HG03460 (cell line): ENCODE data around the gene ZNF407.

ENCODE experiments used
- ATAC-seq: cut with Tn5 transposase; IDR thresholded peaks from one replicate; pipeline ENCODE4 v1.9.1; 2021; ENCODE audit not compliant: unreplicated experiment

The ZNF407 gene

DNA sequence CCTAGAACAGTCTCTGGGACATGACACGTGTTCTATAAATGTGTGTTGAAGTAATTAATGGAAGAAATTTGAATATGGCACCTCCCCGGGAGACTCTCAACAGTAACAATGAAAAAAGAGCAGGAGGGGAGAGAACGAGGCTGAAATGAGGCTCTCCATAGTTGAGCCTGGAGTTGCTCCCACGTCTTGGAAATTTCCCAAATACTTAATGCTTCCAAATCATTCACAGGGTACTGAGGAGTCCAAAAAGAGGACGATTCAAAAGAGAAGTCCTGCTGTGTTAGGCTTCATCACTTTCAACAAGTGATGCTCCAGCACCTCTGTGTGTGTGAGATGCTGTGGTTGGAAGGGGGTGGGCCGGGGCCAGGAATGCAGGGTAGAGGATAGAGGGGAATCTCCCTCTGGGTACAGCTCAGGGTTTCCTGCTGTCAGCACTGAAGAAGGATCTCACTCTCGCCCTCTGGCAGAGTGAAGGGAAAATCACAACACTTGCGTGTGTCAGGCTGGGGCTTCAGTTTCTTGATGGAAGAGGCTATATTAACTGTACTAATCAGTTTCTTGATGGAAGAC lies 18.1 kb upstream of the ZNF407 start:
- no peak for ATAC-seq

- ATAC-seq: no peak
These were observed 15.0 kb upstream of the ZNF407 start for GRCh38 chr18:74582642-74583041.

DNA sequence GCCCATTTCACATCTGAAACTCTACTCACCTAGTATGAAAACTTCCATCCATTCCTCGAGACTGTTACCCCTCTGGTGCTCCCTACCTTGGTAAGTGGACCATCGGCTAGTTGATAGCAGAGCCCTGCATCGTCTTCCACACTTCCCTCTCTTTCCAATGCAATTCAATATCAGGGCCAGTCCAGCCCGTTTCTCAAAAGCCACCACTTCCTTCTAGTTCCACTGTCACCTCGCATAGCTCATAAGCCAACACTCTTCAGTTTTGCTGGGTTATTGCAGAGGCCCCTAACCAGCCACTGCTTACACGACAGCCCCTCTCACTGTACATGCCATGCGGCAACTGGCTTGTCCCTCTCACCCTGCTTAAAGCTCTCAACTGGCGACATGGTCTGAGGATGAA lies 10.2 kb upstream of the ZNF407 start:
- no peak for ATAC-seq

GRCh38 chr18:74589021-74589420 lies 8.6 kb upstream of the ZNF407 start:
- no peak for ATAC-seq

GRCh38 chr18:74589811-74590210 lies 7.9 kb upstream of the ZNF407 start:
- ATAC-seq: no peak

DNA sequence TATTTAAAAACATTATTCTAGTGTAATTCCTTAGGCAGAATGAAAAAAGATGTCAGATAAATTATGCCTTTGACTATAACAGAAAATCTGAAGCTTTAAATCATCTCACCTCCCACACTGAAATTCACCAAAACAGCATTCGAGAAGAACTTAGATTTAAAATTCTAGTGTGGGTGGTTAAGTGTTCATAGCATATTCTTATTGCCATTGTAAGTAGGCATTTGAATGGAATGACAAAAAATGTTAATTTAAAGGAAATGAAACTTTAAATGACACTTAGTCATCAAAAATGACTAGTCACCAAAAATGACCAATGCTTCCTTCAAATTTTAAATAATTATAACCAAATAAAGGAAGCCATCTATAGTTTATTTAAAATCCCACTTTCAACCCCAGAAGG lies 7.0 kb upstream of the ZNF407 start:
- no peak for ATAC-seq

DNA sequence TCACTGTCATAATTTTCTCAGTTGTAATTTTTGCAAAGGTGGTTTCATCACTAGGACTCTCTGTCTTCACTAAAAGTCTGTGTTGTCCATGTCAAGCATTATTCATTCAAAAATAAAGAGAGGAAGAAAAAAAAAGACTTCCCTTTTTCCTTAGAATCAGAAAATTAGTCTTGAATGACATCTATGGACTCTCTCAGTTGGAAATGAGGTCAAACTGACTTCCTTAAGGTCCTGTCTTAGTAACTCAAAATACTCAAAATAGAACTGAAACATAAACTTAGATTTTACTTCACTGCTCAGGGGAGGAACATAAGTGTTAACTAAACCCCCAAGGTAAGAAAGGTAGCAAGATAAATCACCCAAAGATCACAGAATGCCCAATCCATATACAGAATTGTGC lies 2.2 kb upstream of the ZNF407 start:
- ATAC-seq: no peak

- peak; percentile 35 for ATAC-seq
These were observed 522 bp upstream of the ZNF407 start for GRCh38 chr18:74597034-74597661.

- ATAC-seq: peak; percentile 56
These were observed 806 bp downstream of the ZNF407 start for GRCh38 chr18:74598350-74599001.

DNA sequence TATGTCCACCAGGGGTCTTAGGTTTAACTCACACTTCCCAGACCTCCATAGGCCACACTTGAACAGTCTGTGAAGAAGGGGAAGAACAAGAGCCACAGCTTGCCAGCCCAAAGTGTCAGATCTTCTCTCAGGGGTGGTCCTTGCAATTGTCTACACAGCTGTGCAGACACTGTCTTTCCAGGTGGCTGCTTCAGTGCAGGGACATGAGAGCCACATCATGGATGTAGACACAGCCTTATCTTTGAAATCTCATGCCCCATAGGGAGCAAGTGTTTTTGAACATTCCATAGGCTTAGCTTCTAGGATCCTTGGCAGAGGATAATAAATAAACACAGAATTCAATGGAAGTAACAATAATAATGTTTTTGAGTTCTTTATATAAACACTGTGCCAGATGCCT lies 6.7 kb downstream of the ZNF407 start:
- no peak for ATAC-seq

DNA sequence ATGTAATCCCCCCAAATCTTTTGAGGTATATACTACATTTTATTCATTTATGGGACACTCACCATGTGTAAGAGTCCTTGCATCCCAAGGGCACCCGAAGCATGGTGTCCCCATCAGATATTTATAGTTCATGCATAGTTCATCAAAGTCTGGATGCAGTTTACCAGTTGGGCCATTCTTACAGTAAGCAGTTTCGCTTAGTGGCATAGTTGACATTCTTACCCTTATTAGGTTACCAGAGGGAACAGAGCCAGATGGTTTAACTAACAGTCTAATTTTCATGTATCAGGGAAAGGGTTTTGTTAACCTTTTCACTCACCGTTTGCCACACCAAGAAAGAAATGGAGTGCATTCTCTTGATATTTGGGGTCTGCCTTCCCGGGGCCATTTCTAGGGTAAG lies 7.1 kb downstream of the ZNF407 start:
- no peak for ATAC-seq

GRCh38 chr18:74608681-74609080 lies 11.0 kb downstream of the ZNF407 start:
- no peak for ATAC-seq

- no peak for ATAC-seq
These were observed 11.9 kb downstream of the ZNF407 start for GRCh38 chr18:74609535-74609934.

- ATAC-seq: no peak
These were observed 12.5 kb downstream of the ZNF407 start for GRCh38 chr18:74610051-74610615.

DNA sequence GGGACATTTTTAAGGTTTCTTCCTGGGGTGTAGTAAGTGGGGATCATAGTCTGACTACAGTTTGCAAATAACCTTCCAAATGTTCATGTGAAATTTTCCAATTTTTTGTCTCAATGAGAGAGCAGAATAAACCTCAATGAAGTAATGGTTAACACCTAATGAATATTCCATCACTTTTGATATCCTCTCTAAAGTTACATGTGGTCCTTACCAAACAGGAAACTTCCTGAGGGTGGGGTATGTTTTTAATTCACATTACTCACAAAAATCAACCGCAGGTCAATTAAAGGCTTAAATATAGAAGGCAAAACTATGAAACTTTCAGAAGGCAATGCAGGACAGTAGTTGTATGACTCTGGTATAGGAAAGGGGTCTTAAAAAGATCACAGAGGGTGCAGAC lies 13.2 kb downstream of the ZNF407 start:
- no peak for ATAC-seq

DNA sequence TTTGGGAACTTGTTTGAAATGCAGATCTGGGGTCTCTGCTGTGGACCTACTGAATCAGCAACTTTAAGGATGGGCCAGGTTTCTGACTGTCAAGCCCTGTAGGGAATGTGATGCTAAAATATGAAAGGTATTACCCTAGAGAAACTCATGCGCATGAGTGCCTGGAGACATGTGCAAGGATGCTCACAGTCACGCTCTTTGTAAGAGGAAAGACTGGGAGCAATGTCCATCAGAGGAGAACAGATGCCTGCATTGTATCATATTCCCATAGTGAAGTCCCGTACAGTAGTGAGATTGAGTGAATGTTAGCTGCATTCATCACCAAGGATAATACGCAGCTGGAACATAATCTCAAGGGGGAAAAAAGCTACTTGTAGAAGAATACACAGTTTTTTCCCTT lies 14.1 kb downstream of the ZNF407 start:
- no peak for ATAC-seq

GRCh38 chr18:74613381-74613780 lies 15.7 kb downstream of the ZNF407 start:
- no peak for ATAC-seq

DNA sequence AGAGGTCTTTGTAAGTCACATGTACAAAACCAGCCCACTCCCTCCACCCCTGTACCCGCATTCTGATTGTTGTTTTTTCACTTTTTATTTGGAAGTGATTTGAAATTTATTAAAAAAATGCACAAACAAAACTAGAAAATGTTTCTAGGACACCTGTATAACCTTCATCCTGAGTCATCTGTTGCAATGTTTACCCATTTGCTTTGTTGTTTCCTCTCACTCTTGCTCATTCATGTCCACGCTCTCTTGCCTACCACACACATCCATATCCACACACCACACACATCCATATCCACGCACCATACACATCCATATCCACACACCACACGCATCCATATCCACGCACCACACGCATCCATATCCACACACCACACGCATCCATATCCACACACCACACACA lies 18.8 kb downstream of the ZNF407 start:
- no peak for ATAC-seq

GRCh38 chr18:74617486-74617885 lies 19.8 kb downstream of the ZNF407 start:
- no peak for ATAC-seq

DNA sequence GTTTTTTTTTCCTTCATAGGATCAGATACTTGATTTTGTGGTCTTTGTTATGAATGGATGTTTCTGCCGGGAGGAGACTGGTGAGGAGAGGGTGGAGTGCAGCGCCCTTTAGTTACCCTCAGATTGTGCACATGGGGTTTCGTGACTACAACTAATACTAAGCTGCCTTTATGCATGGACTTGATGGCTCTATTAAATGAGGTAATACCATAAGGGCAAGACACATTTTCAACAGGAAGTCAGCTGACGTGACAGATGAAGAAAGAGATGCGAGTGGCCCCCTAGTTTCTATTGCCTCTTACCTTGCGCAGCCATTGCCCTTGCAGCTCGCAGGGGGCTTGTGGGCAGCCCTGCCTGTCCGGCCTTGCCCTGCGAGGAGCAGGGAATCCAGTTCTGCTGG lies 24.4 kb downstream of the ZNF407 start:
- no peak for ATAC-seq

DNA sequence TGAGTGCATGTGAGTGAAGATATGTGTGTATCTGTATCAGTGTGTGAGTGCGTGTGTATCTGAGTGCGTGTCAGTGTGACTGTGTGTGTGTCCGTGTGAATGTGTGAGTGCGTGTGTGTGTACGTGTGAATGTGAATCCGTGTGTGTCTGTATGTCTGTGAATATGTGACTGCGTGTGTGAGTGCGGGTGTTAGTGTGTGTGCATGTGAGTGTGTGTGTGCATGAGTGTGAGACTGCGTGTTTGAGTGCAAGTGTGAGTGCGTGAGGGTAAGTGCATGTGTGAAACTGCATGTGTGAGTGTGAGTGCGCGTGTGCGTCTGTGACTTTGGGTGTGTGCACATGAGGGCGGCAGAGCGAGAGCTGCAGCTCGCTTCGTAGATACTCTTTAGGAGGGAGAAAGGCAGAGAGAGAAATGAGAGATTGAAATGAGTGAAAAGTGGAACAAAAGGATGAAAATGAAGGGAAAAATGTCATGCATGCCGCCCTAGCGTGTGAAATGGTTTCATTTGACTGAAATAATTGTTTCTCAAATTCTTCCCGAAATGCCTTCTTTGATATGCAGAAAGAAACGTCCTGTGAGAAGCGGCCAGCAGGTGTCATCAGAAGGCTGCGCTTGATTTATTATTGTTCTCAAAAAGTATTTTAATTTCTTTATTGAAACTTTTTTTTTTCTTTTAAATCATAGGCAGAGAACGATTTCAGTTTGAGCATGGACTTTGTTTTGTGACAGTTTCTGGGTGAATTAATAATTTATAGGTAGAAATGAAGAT lies 25.6 kb downstream of the ZNF407 start:
- ATAC-seq: no peak

DNA sequence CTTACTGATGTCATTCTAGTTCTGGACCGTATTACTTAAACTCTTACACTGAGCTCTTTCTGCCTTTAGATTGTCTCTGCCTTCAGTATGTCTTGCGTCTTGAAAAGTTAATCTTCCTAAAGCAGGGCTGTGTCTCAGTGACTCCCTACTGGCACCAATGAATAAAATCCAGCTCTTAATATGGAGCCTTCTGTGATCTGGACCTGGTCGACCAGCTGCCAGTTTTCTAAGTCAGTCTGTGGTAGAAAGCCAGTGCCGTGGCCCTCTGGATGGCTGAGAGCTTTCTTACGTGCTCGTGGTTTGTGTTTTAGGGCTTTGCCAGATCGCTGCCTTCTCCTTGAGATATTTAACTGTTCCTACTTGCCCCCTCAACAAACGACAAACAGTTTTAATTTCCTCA lies 26.8 kb downstream of the ZNF407 start:
- ATAC-seq: no peak
